ENCODE measurements around the gene ZCCHC14. TPM values are rescaled to one million over a fixed set of nuclear protein-coding genes. Genes with fewer than 3 reads are reported as not detected.

Gene ZCCHC14
- total and polyA plus RNA-seq, 2 of the 8 experiments (the other 6 are each of a cell fraction or from before 2014, with no cell fraction given), result 8.2 to 28.2 TPM

DNA sequence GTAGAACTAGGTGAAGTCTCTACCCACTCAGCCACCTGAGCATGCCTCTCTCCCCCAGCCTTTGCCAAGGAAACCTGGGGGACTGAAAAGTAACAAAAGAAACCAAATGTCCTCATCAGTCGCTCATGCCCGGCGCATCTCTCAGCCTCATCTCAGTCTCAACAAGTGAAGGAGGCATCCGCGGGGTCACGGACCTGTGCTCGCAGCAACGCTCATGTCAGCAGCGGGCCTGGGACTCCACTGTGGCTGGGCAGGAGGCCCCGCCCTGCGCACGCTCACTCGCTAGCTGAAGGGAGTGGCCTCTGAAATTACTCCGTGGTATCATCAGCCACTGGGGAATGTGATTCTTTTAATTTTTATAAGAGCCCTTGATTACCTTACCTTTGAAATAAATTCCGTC lies 69.4 kb downstream of the ZCCHC14 start (continued):
- TF ChIP-seq, protein P1, sequence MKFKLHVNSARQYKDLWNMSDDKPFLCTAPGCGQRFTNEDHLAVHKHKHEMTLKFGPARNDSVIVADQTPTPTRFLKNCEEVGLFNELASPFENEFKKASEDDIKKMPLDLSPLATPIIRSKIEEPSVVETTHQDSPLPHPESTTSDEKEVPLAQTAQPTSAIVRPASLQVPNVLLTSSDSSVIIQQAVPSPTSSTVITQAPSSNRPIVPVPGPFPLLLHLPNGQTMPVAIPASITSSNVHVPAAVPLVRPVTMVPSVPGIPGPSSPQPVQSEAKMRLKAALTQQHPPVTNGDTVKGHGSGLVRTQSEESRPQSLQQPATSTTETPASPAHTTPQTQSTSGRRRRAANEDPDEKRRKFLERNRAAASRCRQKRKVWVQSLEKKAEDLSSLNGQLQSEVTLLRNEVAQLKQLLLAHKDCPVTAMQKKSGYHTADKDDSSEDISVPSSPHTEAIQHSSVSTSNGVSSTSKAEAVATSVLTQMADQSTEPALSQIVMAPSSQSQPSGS (IDR thresholded peaks at IDR 0.05; ENCODE audit: low read length), result no peak
- TF ChIP-seq CBX5 (IDR thresholded peaks at IDR 0.05; ENCODE audit: low read depth, low read length) (no peak), JUN (IDR thresholded peaks at IDR 0.05; ENCODE audit: low read depth, low read length) (no peak), POLR2AphosphoS5 (IDR thresholded peaks at IDR 0.05; ENCODE audit: low read depth, low read length) (no peak), BRCA1 (IDR thresholded peaks at IDR 0.05; ENCODE audit: low read depth, low read length) (no peak), SIX5 (IDR thresholded peaks at IDR 0.05; ENCODE audit: low read depth, low read length) (no peak), YY1 (IDR thresholded peaks at IDR 0.05; ENCODE audit: low read depth, low read length) (no peak), JUND (IDR thresholded peaks at IDR 0.05; ENCODE audit: low read length) (no peak)
